Measurements from ENCODE around the gene KIAA0825. TPM values are rescaled to one million over a fixed set of nuclear protein-coding genes. Genes with fewer than 3 reads are reported as not detected.
"Not testable (repeated sequence)": the region's sequence is repeated elsewhere in the genome, so short reads cannot be mapped to it uniquely, and the experiment has no call there.

The KIAA0825 gene
- total RNA-seq, 1 donor from 2014 or later, result 3.1 TPM

DNA sequence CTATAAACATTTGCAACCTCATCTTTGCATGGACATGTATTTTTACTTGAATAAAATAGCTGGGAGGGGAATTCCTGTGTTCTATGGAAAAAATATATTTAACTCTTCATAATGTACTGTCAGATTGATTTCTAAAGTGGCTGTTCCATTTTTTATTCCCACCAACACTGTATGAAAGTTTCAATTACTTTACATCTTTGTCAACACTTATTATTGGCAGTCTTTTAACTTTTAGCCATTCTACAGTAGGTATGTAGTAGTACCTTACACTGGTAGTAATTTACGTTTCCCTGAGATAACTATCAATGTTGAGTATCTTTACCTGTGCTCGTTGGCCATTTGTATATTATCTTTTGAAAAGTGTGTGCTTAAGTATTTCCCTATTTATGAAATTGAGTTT, 429.7 kb downstream of the KIAA0825 start:
- no peak for DNase-seq (ENCODE audit: low spot score)

DNA sequence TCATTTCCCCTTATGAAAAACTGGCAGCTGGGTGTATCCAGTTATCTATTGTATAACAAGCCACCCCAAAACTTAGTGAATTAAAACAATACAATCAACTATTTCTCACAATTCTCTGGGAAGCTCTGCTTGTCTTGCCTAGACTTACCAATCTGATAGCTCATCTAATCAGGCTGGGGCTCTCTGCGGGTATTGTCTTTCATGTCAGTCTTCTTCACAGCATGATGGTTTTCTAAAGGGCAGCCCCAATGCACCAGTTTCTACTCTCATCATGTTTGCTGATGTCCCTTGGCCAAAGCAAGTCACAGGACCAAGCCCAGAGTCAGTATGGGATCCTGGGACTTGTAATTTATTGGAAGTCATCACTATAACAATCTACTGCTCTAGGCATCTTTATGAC, 433.5 kb downstream of the KIAA0825 start:
- DNase-seq (ENCODE audit: low spot score) (no peak), ATAC-seq (no peak)

More for the DNA sequence above, 429.7 kb downstream of the KIAA0825 start:
- no peak for ATAC-seq

DNA sequence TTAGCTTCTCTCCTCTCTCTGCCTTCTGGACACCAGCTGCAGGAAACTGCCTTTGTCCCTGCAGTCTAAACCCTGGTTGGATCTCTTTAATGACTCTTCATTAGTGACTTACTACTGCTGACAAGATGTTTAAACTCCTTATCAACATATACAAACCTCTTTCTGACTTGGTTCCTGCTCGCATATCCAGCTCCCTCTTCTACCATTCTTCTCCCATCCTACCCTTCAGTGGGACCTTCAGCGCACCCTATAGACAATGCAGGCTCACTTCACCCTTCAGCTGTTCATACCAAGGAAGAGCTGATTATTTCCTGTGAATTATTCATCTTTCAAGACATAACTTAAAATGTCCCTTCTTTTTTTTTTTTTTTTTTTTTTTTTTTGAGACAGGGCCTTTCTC, 436.5 kb downstream of the KIAA0825 start:
- no peak for DNase-seq (ENCODE audit: low spot score)
- ATAC-seq, result no peak

DNA sequence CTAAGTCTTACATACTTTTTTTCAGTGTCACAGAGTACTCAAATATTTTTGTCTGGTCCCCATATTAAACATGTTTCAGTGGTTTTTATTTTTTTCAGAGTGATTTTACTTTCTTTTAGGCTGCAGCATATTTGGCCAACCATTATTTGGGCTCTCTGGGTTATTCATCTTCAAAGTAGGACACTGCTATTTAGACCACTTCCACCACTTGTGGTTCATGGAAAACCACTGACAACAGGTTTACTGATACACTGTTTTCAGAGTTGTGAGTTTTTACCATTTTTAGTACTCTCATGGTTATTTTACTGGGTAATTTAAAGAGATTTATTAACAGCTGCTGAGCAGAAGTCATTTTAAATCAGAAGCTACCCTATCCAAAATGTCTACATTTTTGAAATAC, 437.6 kb downstream of the KIAA0825 start:
- DNase-seq (ENCODE audit: low spot score) (no peak), ATAC-seq (no peak)

DNA sequence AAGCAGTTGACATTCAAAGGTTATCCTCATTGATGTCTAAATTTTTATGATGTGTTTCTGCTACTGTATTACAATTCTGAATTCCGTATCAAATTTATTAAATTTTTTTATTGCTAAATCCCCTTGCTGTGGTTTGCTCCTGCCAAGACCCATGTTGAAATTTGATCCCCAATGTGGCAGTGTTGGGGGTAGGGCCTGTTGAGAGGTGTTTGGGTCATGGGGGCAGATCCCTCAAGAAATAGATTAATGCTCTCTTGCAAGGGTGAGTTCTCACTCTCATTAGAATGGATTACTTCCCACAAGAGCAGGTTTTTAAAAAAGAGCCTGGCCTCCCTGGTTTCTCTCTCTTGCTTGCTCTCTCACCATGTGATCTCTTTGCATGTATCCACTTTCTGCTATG, 442.5 kb downstream of the KIAA0825 start:
- no peak for DNase-seq (ENCODE audit: low spot score)
- ATAC-seq, result no peak

DNA sequence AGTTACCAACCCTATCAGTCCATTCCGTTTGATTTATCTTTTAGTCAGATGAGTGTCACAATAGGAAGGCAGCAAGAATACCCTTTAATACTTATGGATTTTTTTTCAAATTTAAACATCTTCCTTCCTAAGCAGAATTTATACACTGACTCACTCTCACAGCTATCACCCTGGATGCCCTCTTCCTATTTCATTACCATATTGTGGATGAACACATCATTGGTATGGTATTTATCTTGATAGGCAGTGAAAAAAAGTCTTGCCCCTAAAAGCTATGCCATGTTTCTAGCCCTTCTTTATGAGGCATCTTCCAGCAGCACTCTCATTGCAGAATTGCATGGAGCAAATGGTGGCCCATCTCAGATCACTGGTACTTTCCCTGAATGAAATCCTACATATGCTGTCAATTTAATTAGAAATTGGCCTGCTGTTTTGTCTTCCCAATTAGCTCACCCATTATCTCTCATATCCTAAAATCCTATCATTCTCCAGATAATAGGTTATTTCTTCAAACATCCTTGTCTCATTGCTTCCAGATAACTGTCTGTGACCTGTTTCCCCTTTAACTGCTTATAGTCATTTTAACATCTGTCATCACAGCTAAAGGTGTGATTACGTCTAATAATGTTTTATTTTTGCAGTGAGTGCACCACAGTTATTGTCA, 443.5 kb downstream of the KIAA0825 start:
- ATAC-seq, result no peak
- no peak for DNase-seq (ENCODE audit: low spot score)

DNA sequence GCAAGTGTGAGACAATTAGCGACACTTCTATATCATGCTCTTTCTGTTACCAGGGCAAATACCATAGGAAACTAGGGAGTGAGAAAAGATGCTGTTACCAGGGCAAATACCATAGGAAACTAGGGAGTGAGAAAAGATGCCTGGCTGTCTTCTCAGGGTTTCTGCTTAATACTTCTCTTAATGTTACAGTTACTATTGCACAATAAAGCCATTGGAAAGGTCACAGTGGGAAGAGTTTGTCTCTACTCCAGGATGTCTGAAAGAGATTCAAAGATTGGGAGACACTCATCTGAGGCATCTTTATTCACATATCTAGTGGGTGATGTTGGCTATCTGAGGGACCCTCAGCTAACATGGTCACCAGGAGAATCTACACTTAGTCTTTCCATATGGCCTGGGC, 445.3 kb downstream of the KIAA0825 start:
- DNase-seq (ENCODE audit: low spot score), result no peak
- no peak for ATAC-seq

DNA sequence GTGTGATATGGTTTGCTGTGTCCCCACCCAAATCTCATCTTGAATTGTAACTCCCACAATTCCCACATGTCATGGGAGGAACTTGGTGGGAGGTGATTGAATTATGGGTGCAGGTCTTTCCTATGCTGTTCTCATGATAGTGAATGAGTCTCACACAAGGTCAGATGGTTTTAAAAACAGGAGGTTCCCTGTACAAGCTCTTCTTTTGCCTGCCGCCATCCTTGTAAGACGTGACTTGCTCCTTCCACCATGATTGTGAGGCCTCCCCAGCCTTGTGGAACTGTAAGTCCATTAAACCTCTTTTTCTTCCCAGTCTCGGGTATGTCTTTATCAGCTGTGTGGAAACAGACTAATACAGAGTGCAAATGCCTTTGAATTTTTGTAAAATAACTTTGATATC, 447.3 kb downstream of the KIAA0825 start:
- DNase-seq (ENCODE audit: low spot score); ATAC-seq: not testable (repeated sequence)

DNA sequence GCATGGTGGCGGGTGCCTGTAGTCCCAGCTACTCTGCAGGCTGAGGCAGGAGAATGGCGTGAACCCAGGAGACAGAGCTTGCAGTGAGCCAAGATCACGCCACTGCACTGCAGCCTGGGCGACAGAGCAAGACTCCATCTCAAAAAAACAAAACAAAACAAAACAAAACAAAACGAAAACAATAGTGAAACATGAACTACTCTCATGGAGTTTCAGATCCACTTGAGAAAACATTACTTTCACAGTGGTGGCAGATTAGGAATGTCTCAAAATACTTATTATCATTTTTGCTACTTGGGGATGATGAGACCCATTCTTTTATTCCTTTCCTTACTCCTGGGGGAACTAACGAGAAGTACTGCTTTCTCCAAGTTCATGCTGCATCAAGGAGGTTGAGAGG, 448.2 kb downstream of the KIAA0825 start:
- not testable (repeated sequence) for DNase-seq (ENCODE audit: low spot score); ATAC-seq

DNA sequence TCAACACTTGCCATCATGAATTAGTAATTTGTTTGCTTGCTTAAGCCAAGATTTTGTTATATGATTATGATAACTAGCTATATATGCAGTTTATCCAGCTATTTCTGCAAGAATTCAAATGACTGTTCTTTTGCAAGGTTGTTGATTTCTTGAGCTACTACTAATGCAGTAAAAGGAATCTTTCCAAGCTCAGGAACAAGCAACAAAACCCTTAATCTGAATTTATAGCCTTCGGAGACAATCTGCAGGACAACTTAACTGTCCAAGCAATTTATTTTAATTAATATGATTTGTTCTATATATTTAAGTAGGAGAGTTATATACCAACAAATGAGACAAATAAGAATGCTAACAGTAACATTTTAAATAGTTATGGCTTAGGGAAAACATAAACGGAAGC, 450.3 kb downstream of the KIAA0825 start:
- ATAC-seq, result no peak
- DNase-seq (ENCODE audit: low spot score), result no peak

DNA sequence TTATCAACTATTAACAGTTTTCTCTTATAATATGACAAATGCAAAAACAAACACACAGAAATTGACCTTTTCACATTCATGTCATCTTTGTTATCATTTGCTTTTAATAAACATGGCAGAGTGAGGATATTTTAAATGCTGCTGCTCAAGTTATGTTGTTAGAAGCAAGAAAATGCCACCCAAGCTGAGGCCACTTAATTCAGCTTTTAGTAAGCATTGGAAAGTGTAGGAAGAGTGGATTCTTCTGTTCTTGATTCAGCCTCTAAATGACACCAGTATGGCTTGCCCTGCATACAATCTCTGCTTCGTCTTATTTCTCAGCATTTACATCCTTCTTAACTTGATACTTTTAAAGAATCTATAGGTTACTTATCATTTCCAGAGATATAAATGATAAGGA, 456.6 kb downstream of the KIAA0825 start:
- DNase-seq (ENCODE audit: low spot score) (no peak), ATAC-seq (no peak)

DNA sequence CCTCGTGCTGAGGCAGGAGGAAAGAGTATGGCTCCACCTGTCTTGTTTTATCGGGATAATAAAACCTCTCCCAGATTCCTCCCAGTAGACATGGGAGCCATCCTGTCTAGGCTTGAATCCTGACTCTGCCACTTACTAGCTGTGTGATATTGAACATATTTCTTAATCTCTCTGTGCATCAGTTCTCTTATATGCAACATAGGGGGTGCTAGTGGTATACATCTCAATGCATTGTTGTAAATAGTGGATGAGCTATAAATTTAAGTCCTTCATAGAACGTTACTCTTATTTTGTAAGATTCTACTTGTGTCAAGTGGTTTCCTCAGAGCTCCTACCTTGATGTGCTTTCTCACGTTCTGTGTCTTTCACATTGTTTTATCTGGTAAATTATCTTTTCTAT, 459.3 kb downstream of the KIAA0825 start:
- ATAC-seq (no peak), DNase-seq (ENCODE audit: low spot score) (no peak)

DNA sequence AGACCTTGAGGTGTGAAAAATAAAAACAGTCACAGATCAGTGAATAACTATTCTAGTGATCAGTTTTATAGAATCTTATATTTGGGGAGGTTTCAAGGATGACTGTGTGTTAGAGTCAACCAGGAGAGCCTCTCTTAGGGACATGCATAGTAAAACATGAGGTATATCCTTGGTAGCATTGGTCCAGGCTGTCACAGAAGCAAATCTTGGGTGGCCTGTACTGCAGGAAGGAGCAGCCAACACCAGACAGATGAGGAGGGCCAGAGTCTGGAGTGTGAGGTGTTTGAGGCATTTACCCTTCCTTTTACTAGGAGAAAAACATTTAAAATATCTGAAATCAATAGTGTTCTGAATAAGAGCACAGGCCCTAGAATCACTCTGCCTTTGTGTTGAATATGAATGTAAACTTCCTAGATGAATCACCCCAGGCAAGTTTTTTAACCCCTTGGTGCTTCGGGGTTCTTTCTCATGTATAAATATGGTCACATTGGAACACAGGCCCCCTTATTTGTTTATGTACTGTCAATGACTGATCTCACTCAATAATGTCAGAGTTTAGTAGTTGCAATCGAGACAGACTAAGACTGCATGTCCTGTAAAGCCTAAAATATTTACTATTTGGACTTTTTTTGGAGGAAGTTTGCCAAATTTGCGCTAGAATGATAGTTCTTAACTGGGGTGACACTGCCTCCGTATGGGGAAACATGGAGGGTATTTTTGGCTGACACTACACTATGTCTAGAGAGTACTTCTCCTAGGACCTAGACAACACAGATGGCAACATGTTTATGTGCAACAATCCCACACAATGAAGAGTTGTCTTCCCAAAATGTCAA, 460.5 kb downstream of the KIAA0825 start:
- ATAC-seq (no peak), DNase-seq (ENCODE audit: low spot score) (no peak)

DNA sequence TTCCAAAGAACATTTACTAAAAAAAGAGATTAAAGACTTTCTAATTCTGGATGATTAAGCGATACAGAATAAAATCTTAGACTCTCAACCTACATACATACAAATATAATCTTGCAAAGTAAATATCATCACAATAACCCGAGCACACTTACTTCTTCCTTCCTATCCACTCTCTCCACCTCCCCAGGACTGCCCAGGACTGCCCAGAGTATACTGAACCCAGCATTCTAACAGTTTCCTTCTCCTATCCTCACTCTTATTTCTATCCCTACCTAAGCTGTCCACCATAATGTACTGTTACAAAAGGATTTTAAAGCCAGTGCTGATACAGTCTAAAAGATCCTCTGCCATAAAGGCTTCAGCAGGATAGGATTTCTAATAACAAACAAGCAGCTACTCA, 463.7 kb downstream of the KIAA0825 start:
- ATAC-seq (no peak), DNase-seq (ENCODE audit: low spot score) (no peak)

DNA sequence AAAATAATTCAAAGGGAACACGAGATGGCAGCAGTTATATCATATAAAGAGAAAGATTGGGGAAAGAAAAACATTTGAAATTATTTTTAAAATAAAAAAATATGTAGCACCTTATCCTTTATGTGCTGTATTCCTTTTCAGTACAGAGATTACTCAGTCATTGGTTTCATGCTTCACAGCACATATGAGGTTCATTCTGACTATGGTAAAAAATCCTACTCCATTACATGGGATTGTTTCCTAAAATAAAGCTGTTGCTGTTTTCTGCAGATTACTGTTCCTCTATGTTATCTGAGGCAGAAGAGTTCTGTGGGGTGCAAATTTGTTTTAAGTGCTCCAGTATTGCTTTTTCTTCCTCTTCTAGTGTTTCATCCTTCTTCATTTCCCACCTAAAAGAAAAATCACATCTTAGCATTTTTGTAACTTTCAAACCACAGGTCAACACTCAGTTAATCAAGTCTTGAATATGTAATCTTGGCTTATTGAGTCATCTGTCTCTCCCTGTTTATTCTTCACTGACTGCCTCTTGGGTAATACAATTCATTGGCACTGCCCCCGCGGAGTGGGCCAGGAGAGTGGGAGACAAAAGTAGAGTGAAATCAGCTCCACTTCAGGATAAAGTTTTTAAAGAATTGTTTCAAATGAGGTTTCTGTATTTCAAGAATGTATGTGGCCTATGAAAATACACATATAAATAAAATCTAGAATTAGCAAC, 464.5 kb downstream of the KIAA0825 start:
- DNase-seq (ENCODE audit: low spot score) (no peak), ATAC-seq (no peak)

DNA sequence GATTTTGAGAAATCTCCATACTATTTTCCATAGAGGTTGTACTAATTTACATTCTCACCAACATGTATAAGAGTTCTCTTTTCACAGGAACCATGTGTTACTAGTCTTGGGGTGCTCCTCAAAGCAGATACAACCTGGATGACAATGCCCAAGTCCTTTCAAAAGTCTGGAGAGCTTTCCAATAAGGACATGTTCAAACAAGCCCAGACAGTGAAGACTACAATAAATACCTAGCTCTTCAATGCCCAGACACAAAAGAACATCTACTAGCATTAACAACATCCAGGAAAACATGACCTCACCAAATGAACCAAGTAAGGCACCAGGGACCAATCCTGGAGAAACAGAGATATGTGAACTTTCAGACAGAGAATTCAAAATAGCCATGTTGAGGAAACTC, 474.8 kb downstream of the KIAA0825 start:
- not testable (repeated sequence) for ATAC-seq; DNase-seq (ENCODE audit: low spot score)

DNA sequence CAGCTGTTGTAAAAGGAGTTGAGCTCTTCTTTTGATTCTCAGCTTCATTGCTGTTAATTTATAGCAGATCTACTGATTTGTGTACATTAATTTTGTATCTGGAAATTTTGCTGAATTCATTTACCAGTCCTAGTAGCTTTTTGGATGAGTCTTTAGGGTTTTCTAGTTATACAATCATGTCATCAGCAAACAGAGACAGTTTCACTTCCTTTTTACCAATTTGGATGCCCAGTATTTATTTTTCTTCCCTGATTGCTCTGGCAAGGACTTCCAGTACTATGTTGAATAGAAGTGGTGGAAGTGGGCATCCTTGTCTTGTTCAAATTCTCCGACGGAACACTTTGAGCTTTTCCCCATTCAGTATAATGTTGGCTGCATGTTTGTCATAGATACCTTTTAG, 478.1 kb downstream of the KIAA0825 start:
- no peak for ATAC-seq
- no peak for DNase-seq (ENCODE audit: low spot score)

DNA sequence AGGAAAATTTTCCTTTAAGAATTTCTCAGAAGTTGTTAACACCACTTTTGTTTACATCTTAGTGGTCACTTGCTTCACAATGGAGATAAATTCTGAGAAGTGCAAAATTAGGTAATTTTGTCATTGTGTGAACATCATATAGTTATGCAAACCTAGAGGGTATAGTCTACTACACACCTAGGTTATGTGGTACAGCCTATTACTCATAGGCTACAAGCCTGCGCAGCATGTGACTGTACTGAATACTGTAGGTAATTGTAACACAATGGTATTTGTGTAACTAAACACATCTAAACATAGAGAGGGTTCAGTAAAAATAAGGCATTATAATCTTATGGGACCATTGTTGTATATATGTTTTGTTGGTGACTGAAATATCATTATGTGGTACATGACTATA, 488.3 kb downstream of the KIAA0825 start:
- DNase-seq (ENCODE audit: low spot score) (no peak), ATAC-seq (no peak)

DNA sequence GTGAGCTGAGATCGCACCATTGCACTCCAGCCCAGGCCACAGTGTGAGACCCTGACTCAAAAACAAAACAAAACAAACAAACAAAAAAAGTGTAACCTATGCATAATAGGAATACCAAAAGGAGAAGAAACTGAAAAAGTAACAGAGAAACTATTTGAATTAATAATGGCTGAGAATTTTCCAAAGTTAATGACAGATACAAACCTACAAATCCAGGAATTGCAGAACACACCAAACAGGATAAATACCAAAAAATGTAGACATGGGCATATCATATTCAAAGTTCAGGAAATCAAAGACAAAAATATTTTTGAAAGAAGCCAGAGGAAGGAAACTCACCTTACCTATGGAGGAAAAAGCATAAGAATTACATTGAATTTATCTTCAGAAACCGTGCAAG, 493.3 kb downstream of the KIAA0825 start:
- no peak for DNase-seq (ENCODE audit: low spot score)
- ATAC-seq, result no peak

DNA sequence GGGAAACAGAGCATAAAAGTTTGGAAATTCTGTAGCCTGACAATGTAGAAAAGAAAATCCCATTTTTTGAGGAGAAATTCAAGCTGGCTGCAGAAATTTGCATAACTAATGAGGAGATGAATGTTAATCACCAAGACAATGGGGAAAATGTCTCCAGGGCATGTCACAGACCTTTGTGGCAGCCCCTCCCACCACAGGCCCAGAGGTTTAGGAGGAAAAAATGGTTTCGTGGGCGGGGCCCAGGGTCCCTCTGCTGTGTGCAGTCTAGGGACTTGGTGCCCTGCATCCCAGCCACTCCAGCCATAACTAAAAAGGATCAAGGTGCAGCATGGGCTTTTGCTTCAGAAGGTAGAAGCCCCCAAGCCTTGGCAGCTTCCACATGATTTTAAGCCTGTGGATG, 502.1 kb downstream of the KIAA0825 start:
- not testable (repeated sequence) for ATAC-seq; DNase-seq (ENCODE audit: low spot score)

DNA sequence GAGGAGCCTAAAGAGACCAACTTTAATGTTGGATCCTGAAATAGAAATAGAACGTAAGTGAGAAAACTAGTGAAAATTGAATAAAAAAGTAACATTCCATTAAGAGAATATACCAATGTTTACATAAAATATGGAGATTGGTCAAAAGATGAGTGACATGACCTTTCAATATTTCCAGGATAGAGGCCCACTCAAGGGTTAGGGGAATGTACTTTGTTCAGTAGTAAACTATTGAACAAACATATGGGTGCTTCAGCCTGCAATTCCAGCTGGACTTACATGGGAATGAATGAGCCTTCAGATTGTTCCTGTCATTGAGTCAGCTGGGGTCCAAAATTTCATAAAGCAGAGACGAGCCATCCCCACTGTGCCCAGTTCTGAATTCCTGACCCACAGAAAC, 505.3 kb downstream of the KIAA0825 start:
- no peak for DNase-seq (ENCODE audit: low spot score)
- ATAC-seq, result no peak

All from left lobe of liver (tissue), 2 donors.